ENCODE data around the gene ETV3.
"Not testable (repeated sequence)": the region's sequence is repeated elsewhere in the genome, so short reads cannot be mapped to it uniquely, and the experiment has no call there.

Gene ETV3

DNA sequence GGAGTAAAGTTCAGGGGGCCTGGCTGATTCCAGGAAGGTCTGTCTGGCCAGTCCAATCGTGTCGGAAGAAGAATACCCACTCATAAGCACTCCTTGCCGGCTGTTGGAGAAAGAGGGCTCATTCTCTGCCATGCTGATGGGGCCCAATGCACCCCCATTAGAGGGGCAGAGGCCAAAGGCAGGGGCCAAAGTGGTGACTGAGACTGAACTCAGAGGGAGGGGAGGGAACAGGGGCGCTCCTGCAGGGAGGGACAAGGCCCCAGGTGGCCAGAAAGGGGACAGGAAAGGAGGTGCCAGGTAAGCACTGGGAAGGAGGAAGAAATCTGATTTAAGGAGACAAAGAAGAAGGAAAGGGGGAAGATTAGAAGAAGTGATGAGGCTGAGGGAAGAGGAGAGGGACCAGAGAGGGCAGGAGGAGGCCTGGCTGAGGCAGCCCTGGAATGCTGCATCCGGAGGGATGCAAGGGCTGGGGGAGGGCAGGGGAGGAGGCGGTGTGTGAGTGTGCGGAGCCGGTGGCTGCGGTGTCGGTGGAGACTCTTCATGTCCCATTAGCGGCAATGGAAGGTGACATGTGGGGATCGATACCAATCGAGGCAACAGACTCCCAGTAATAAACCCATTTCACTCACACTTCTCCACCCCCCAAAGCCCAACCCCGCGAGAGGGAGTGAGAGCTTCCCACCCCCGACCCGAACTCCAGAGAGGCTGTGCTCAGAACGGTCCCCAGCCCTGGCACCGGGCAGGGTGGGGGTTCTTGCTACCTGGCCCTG, 26.6 kb downstream of the ETV3 start:
- DNase-seq, result no peak

- DNase-seq, result no peak
Observed at GRCh38 chr1:157110686-157111085, 27.5 kb downstream of the ETV3 start.

DNA sequence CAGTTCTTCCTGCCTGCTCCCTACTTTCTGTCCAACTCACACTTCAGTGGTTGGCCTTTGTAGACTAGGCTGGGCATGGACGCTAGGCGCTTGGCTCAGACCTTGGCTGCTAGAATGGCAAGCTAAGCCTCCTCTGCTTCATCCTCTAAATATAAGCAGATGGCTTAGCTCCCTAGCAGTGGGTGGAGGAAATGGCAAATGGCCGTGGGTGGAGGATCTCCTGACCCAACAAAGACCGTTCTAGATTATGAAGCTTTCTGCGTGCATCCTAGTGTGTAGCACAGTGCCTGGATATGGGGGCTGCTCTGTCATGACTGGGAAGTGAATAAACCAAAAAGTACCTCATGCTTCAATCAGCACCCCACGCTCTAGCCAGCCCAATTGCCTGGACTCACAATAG, 28.2 kb downstream of the ETV3 start:
- DNase-seq, result no peak

GRCh38 chr1:157108448-157108847, 29.7 kb downstream of the ETV3 start:
- no peak for DNase-seq

DNA sequence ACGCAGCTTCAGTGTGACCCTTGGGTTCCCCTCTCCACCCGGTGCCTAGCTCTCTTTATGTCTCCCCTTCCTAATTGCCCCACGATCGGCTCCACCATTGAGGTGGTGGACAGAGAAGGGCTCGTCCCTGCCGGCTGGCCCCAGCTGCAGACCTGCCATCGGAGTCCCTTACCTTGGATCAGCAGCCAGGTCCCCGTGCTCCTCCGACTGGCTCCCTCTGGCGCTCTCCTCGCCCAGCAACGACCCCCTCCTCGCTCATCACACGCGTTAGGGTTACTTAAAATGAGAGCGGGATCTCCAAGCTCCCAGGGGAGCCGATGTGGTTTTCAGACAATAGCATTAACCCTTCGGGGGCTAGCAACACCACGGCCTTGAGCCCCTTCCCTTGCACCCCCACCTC, 30.5 kb downstream of the ETV3 start:
- DNase-seq, result no peak

DNA sequence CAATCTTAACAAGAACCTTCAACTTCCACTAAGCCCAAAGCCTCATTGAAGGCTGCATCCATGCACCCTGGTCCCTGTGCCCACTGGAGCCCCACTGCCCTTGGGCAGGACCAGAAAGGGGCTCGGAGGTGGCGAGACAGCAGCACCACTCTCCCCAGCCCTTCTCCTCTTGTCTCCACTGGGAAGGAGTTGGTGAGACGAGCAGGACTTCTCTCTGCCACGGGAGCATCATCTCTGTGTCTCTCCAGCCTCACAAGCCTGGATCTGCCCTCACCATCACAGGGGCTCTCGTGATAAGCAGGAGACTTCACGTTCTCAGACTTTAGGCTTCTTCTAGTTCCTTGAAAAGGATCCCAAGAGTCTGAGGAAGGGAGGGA, 31.4 kb downstream of the ETV3 start:
- DNase-seq, result no peak

DNA sequence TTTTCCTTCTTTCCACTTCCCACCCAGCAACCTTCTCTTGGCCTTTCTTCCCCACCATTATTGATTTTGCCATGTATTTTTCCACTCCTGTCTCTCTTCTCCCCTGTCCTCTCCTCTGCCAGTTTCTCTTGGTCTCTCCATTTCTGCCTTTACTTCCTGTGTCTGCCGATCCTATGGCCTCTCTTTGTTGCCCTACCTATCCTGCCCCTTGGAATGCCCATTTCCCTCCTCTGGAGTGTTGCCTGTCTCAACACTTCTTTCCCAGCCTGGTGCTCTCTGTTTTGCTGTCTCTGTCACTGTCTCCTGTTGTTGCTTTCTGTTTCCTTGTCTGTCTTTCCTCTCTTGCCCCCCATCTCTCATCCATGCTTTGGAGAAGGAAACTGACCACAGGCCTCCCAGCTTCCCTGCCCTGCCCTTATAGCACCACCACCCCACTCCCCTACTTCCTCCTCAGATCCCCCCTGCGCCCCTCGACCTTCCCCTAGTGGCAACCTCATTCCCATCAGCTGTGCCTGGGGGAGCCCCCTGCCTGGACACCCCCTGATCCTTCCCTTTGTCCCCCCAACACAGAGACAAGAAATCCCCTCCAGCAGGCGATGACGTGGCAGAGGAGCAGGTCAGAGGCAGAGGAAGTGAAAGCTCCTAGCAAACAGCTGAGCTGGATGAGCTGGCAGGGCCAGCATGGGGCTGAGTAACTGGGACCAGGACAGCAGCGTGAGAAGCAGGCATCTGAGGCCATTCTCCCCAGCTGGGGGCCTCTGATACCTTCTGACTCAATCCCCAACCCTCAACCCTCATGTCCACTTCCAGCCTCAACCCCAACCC, 32.0 kb downstream of the ETV3 start:
- no peak for DNase-seq

- DNase-seq, result no peak
Observed at GRCh38 chr1:157105298-157105987, 32.8 kb downstream of the ETV3 start.

- DNase-seq, result no peak
Observed at GRCh38 chr1:157104598-157105293, 33.4 kb downstream of the ETV3 start.

- no peak for DNase-seq
Observed at GRCh38 chr1:157103268-157103667, 34.9 kb downstream of the ETV3 start.

DNA sequence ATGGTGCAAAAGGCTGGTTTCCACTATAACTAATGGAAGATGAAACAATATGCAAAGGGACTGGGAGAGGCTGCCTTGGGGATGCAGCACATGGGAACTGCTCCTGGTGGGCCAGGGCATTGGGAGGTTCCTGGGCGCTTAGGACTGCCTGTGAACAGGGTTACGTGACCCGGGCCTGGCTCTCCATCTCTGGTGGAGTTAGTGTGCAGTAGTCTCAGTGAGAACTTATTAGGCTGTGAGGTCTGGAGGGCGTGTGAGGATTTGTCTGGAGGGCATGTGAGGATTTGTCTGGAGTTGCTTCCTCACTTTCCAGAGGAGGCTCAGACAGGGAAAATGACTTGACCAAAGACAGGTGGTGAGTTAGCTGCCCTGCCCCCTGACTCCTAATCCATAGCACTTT, 37.0 kb downstream of the ETV3 start:
- no peak for DNase-seq

DNA sequence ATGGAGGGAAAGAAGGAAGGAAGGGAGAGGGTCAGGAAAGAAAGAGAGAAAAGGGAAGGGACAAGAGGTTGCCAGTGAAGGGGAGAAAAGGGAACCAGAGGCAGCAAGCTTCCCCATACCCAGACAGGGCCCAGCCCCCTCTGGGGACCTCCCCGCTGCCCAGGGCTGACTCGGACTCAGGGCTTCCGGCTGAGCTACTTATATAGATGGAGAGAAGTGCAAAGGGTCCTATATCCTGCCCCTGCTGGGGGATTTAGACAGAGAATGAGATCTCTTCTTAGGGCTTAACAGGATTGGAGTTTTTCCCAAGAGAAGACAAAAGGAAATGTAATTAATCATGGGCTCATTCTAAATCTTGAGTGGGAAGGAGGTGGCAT, 38.6 kb downstream of the ETV3 start, which contains the start of gene ETV3L:
Gene ETV3L, minus strand, starts transcription at position 176 of the 377 bp plus-strand sequence. CDS start 285 bp downstream, outside the sequence.
- DNase-seq, result no peak

- DNase-seq, result not testable (repeated sequence)
Observed at GRCh38 chr1:157098987-157099632, 39.1 kb downstream of the ETV3 start.

DNA sequence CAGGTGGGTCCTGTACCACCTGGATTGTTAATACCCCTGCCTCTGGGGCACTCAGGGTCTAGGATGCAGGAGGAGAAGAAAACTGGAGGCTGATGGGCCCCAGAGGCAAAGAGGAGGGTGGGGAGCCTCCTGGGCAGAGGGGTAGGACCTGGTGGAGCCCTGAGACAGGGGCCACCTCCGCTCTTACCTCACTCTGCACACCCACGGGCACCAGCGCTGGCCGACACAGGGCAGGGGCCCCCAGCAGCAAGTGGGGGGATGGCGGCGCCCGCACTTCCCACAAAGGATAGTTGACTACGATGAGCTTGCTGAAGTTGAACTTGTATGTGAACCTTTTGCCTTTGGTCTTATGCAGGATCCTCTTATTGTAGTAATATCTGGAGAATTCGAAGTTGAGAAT, 39.7 kb downstream of the ETV3 start:
- no peak for DNase-seq

- DNase-seq, result no peak
Observed at GRCh38 chr1:157097692-157098091, 40.5 kb downstream of the ETV3 start.

DNA sequence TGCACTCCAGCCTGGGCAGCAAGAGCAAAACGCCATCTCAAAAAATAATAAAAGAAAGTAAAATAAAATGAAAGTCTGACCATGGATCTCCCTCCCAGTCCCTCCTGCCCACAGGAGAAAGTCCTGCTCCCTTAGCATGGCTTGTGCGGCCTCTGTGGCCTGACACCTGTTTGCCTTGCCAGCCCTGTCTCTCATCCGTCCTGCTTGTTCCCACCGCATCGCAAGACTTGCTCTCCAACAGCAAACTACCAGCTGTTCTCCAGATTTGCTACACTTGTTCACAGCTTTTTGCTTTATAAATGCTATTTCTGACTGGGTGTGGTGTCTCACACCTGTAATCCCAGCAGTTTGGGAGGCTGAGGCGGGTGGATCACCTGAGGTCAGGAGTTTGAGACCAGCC, 41.3 kb downstream of the ETV3 start:
- no peak for DNase-seq

DNA sequence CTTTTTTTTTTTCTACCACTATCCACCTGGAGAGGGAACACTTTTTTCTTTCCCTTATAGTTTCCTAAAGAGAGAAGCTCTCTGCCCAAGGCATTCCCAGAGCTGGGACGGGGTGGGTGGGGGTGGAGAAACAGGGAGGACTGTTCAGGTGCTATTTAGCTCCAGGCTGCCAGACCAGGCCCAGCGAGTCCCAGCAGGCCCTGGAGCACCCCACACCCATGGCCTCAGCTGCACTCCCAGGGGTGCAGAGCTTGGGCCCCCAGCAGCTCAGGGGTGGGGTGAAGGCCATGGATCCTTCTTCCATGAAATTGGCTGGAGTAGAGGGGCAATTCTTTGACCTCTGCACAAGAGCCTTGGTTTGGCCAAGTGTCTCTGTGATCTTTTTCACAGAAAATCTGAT, 42.6 kb downstream of the ETV3 start:
- DNase-seq, result no peak

GRCh38 chr1:157095091-157095490, 43.1 kb downstream of the ETV3 start:
- no peak for DNase-seq

- DNase-seq, result no peak
Observed at GRCh38 chr1:157092831-157093230, 45.4 kb downstream of the ETV3 start.

- no peak for DNase-seq
Observed at GRCh38 chr1:157091668-157092273, 46.4 kb downstream of the ETV3 start.

DNA sequence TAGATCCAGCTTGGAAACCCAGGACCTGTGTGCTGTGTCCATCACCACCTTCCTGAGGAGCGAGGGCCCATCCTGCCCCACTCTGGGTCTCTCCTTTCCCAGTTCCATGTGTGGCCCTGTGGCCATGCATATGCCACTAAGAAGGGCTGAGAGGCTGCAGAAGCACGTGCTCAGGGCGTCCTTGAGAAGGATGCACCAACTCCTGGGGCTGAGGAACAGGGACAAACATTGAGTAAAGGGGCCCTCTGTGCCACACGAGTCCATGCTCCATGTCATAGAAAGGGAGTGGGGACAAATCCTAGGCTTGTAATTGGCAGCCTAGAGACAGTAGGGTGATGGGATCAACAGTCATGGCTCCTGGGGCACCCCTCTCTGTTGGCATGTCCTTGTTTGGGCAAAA, 47.0 kb downstream of the ETV3 start:
- no peak for DNase-seq

GRCh38 chr1:157090771-157091170, 47.4 kb downstream of the ETV3 start:
- no peak for DNase-seq
